ENCODE measurements around the gene CALN1. TPM values are rescaled to one million over a fixed set of nuclear protein-coding genes. Genes with fewer than 3 reads are reported as not detected.

Gene CALN1
- total and polyA plus RNA-seq, 2 of the 8 experiments (the other 6 are each of a cell fraction or from before 2014, with no cell fraction given), result 6.4 to 15.2 TPM

GRCh38 chr7:72016574-72016973 is 395.6 kb downstream of the CALN1 start:
- Histone ChIP-seq H4K5ac (ENCODE audit: insufficient read length, low read depth, low read length) (no peak overlapping the region), H3K9me3 (ENCODE audit: insufficient read depth in 2 of 2, low read depth in 1 of 2, low read length in 1 of 2) (no peaks in the 10 kb centered on the region), H2BK15ac (ENCODE audit: low read length) (no peak overlapping the region), H3K23me2 (ENCODE audit: low read depth, low read length) (no peaks in the 10 kb centered on the region), H3K79me1 (ENCODE audit: low read depth, low read length) (no peaks in the 10 kb centered on the region), H3K4ac (replicated peaks; ENCODE audit: insufficient read length, low read depth, low read length) (no peak overlapping the region), H3K4me1 (replicated peaks in 1 of 4; ENCODE audit: control insufficient read depth in 3 of 4, insufficient read depth in 4 of 4, low read length in 3 of 4) (no peaks in the 10 kb centered on the region), H3K56ac (replicated peaks; ENCODE audit: insufficient read length, low read depth, low read length) (no peak overlapping the region), H3K36me3 (ENCODE audit: control insufficient read depth in 2 of 4, insufficient read depth in 4 of 4, low read length in 3 of 4) (no peaks in the 10 kb centered on the region), H4K8ac (ENCODE audit: extremely low read depth, insufficient read depth, low read length) (no peak overlapping the region), H2BK12ac (ENCODE audit: low read depth, low read length) (no peak overlapping the region), H3K14ac (ENCODE audit: insufficient read length) (no peak overlapping the region), H2BK120ac (replicated peaks; ENCODE audit: low read depth, low read length) (no peak overlapping the region), H2AFZ (ENCODE audit: low read length) (no peak overlapping the region), H2BK5ac (ENCODE audit: low read depth, low read length) (no peak overlapping the region), H2BK20ac (ENCODE audit: low read length) (no peak overlapping the region), H3K23ac (ENCODE audit: insufficient read length) (no peak overlapping the region), H3K27ac (ENCODE audit: low read depth, low read length) (no peak overlapping the region), H4K20me1 (replicated peaks in 1 of 2; ENCODE audit: control insufficient read depth in 1 of 2, insufficient read depth in 2 of 2, low read length in 2 of 2) (no peaks in the 10 kb centered on the region), H2AK5ac (ENCODE audit: low read depth, low read length) (no peak overlapping the region), H4K91ac (replicated peaks; ENCODE audit: insufficient read length, low read length) (no peak overlapping the region), H3K4me2 (ENCODE audit: insufficient read depth in 1 of 2, low read depth in 2 of 2, low read length in 2 of 2) (no peak overlapping the region), H3K9ac (replicated peaks in 1 of 4; ENCODE audit: extremely low read depth in 1 of 4, low read depth in 3 of 4, low read length in 3 of 4) (no peak overlapping the region), H3K4me3 (ENCODE audit: extremely low read depth in 1 of 4, insufficient read depth in 2 of 4, low read depth in 3 of 4, low read length in 4 of 4) (no peak overlapping the region), H3K79me2 (ENCODE audit: control insufficient read depth in 1 of 2, insufficient read depth in 2 of 2, low read length in 2 of 2) (no peaks in the 10 kb centered on the region), H3K27me3 (replicated peaks in 1 of 4; ENCODE audit: control insufficient read depth in 3 of 4, extremely low read depth in 1 of 4, insufficient read depth in 3 of 4, low read length in 3 of 4) (no peaks in the 10 kb centered on the region), H3K18ac (ENCODE audit: extremely low read depth, low read length) (no peak overlapping the region)
- 85% methylated on average over 3 of the region's 3 CpGs; no CpG with 5 or more reads in 1 of the 2 experiments for WGBS, 2 experiments (ENCODE audit: extremely low coverage in 1 of 2, insufficient coverage in 1 of 2, insufficient read length in 1 of 2, insufficient replicate concordance in 2 of 2, low coverage in 1 of 2, low lambda C conversion rate in 2 of 2, missing lambda C conversion rate in 1 of 2)
- no peak for TF ChIP-seq HDAC6 (IDR thresholded peaks at IDR 0.05; ENCODE audit: low read depth, low read length)
- no peak for TF ChIP-seq SIN3A (conservative IDR thresholded peaks at IDR 0.05 in 1 of 2, IDR thresholded peaks at IDR 0.05 in 1 of 2; ENCODE audit: low read depth in 1 of 2, low read length in 2 of 2)
- no peak for TF ChIP-seq ATF2 (IDR thresholded peaks at IDR 0.05; ENCODE audit: low read length)
- TF ChIP-seq MAFK (IDR thresholded peaks at IDR 0.05; ENCODE audit: low read depth, low read length), result no peak
- no peak for TF ChIP-seq NRF1 (IDR thresholded peaks at IDR 0.05; ENCODE audit: low read depth, low read length)
- DNase-seq (ENCODE audit: low read depth in 1 of 2, low spot score in 2 of 2) (no peak), FAIRE-seq (no peak)
- POLR2A ChIA-PET (ENCODE audit: partially characterized antibody), result interaction anchor here (0.7 kb wide), 1 partner anchor 379 kb away, joined by 3 read pairs; no protein-coding TSS in a partner anchor
- CTCF ChIA-PET (ENCODE audit: partially characterized antibody), result interaction anchor here (0.7 kb wide), 1 partner anchor 107 kb away, joined by 3 read pairs; no protein-coding TSS in a partner anchor

Data from H1 (cell line).